Measurements from ENCODE around the gene MKS1.

MKS1 gene

GRCh38 chr17:58219007-58219788 is at the start of gene MKS1:
MKS1 (minus strand) TSS chr17:58219255; CDS start chr17:58219230, 25 bp downstream.
- DNase-seq (ENCODE audit: low read depth), result peak; percentile 75

- no peak for DNase-seq (ENCODE audit: low read depth)
Measured at GRCh38 chr17:58268326-58268725, 49.3 kb upstream of the MKS1 start.

GRCh38 chr17:58267347-58268324 is 48.6 kb upstream of the MKS1 start:
- DNase-seq (ENCODE audit: low read depth), result no peak

GRCh38 chr17:58265902-58266875 is 47.1 kb upstream of the MKS1 start:
- DNase-seq (ENCODE audit: low read depth), result no peak

- DNase-seq (ENCODE audit: low read depth), result no peak
Measured at GRCh38 chr17:58265271-58265670, 46.2 kb upstream of the MKS1 start.

- no peak for DNase-seq (ENCODE audit: low read depth)
Measured at GRCh38 chr17:58264407-58265103, 45.5 kb upstream of the MKS1 start.

- DNase-seq (ENCODE audit: low read depth), result no peak
Measured at GRCh38 chr17:58263773-58264172, 44.7 kb upstream of the MKS1 start.

GRCh38 chr17:58262149-58262548 is 43.1 kb upstream of the MKS1 start:
- DNase-seq (ENCODE audit: low read depth), result no peak

- no peak for DNase-seq (ENCODE audit: low read depth)
Measured at GRCh38 chr17:58254803-58255202, 35.7 kb upstream of the MKS1 start.

GRCh38 chr17:58253082-58253481 is 34.0 kb upstream of the MKS1 start:
- DNase-seq (ENCODE audit: low read depth), result no peak

- DNase-seq (ENCODE audit: low read depth), result no peak
Measured at GRCh38 chr17:58252141-58252540, 33.1 kb upstream of the MKS1 start.

- DNase-seq (ENCODE audit: low read depth), result no peak
Measured at GRCh38 chr17:58250344-58251011, 31.4 kb upstream of the MKS1 start.

- DNase-seq (ENCODE audit: low read depth), result peak; percentile 8
Measured at GRCh38 chr17:58249270-58250133, 30.4 kb upstream of the MKS1 start.

- DNase-seq (ENCODE audit: low read depth), result no peak
Measured at GRCh38 chr17:58248955-58249269, 29.9 kb upstream of the MKS1 start.

GRCh38 chr17:58247511-58248363 is 28.7 kb upstream of the MKS1 start:
- no peak for DNase-seq (ENCODE audit: low read depth)

- DNase-seq (ENCODE audit: low read depth), result no peak
Measured at GRCh38 chr17:58246781-58247180, 27.7 kb upstream of the MKS1 start.

- no peak for DNase-seq (ENCODE audit: low read depth)
Measured at GRCh38 chr17:58246104-58246740, 27.2 kb upstream of the MKS1 start.

- DNase-seq (ENCODE audit: low read depth), result no peak
Measured at GRCh38 chr17:58245428-58246103, 26.5 kb upstream of the MKS1 start.
